ENCODE results near the gene DENND4A. TPM values are rescaled to one million over a fixed set of nuclear protein-coding genes. Genes with fewer than 3 reads are reported as not detected.

DENND4A gene
- total and polyA plus RNA-seq, 2 of the 4 experiments (the other 2 are of a cell fraction): 4.1 to 17.7 TPM

- no peak overlapping the region for H3K23ac ChIP-seq (ENCODE audit: low read depth, low read length)
- BruUV-seq (replicated peaks): no TSS peak
- H3K36me3 ChIP-seq (ENCODE audit: control insufficient read depth, insufficient read depth, low read length): no peaks in the 10 kb centered on the region
- H3K79me1 ChIP-seq (ENCODE audit: low read depth in 1 of 2, low read length in 2 of 2): peaks cover 7 to 44% of the 10 kb centered on the region in 2 experiments
- H2BK15ac ChIP-seq (ENCODE audit: low read depth, low read length): 0 out of 3 replicates have a peak overlapping the region, but pooled peaks have one; percentile 3
- no peak overlapping the region for H2BK120ac ChIP-seq (ENCODE audit: low read depth, low read length)
- no CpG with 5 or more reads among the region's 3 CpGs for WGBS, 2 experiments (ENCODE audit: extremely low coverage in 2 of 2, insufficient read length in 1 of 2)
- no peak overlapping the region for H4K5ac ChIP-seq (ENCODE audit: low read depth, low read length)
- no peak for DNase-seq
- in situ Hi-C loops (cut with MboI; ENCODE audit: low sequenced_read_pairs): no loop called here
- H3K4me3 ChIP-seq (ENCODE audit: insufficient read depth, low read depth, low read length): no peak overlapping the region
- H3K9me3 ChIP-seq (ENCODE audit: control insufficient read depth, insufficient read depth, low read length): no peaks in the 10 kb centered on the region
- no peak overlapping the region for H3K9ac ChIP-seq (ENCODE audit: low read depth, low read length)
- no peak overlapping the region for H2AFZ ChIP-seq (replicated peaks; ENCODE audit: low read length, poor library complexity)
- H3K14ac ChIP-seq (replicated peaks; ENCODE audit: low read depth, low read length): no peak overlapping the region
- dilution Hi-C loops (cut with HindIII; ENCODE audit: low sequenced_read_pairs, unreplicated experiment): no loop called here
- no peak overlapping the region for H3K4ac ChIP-seq (ENCODE audit: low read depth, low read length)
- no peak overlapping the region for H2BK20ac ChIP-seq (ENCODE audit: low read depth, low read length)
- no peak overlapping the region for H3K27ac ChIP-seq (ENCODE audit: insufficient read depth, low read length)
- H3K18ac ChIP-seq (ENCODE audit: low read depth, low read length): 0 out of 2 replicates have a peak overlapping the region, but pooled peaks have one; percentile 25
- H3K27me3 ChIP-seq (ENCODE audit: control insufficient read depth, insufficient read depth, low read length): no peaks in the 10 kb centered on the region
- TF ChIP-seq MXI1 (IDR thresholded peaks at IDR 0.05; ENCODE audit: borderline replicate concordance, low read depth, low read length) (no peak), MAFK (IDR thresholded peaks at IDR 0.05; ENCODE audit: low read depth, low read length) (no peak)
- no peak for ATAC-seq (ENCODE audit: low read depth)
- peaks cover 3% of the 10 kb centered on the region; the same call in 1 of the 2 replicates for H3K9me1 ChIP-seq (ENCODE audit: insufficient read depth, low read length)
- H3K56ac ChIP-seq (ENCODE audit: extremely low read depth, insufficient read depth, low read length): no peak overlapping the region
- H2AK9ac ChIP-seq (replicated peaks; ENCODE audit: low read depth, low read length, poor library complexity): no peak overlapping the region
- ChIA-PET CTCF (no interaction called here), POLR2A (ENCODE audit: unreplicated experiment) (no interaction called here)
- no peak overlapping the region for H4K8ac ChIP-seq (ENCODE audit: low read depth in 2 of 2, low read length in 2 of 2)
- intact Hi-C loops (cut with micrococcal nuclease): no loop called here
- H2BK5ac ChIP-seq (ENCODE audit: low read depth, low read length, poor library complexity, severe bottlenecking): no peak overlapping the region
- peak overlapping the region; percentile 49; the same call in 1 of the 2 replicates for H2AK5ac ChIP-seq (ENCODE audit: low read depth, low read length)
- peaks cover 4% of the 10 kb centered on the region; the same call in 1 of the 2 replicates for H4K20me1 ChIP-seq (ENCODE audit: insufficient read depth, low read length)
- H3K4me2 ChIP-seq (ENCODE audit: low read depth, low read length): no peak overlapping the region
- H3K4me1 ChIP-seq (ENCODE audit: control insufficient read depth, insufficient read depth, low read length): peaks cover 2% of the 10 kb centered on the region; the same call in 1 of the 2 replicates
- H4K91ac ChIP-seq (ENCODE audit: insufficient read depth, low read depth, low read length): no peak overlapping the region
Observed at GRCh38 chr15:65789105-65789504, 3.0 kb downstream of the DENND4A start.
